ENCODE results near the gene INPP5A.
"Not testable (repeated sequence)": the region's sequence is repeated elsewhere in the genome, so short reads cannot be mapped to it uniquely, and the experiment has no call there.

INPP5A gene

GRCh38 chr10:132505546-132505945 is 32.0 kb upstream of the INPP5A start:
- not testable (repeated sequence) for H3K9ac ChIP-seq (ENCODE audit: low read length); H3K9me3 ChIP-seq (ENCODE audit: control insufficient read depth, insufficient read depth, low read depth, low read length); H3K4me1 ChIP-seq (ENCODE audit: control insufficient read depth, insufficient read depth, low read length); H3K36me3 ChIP-seq (ENCODE audit: control insufficient read depth, insufficient read depth, low read length); H3K27me3 ChIP-seq (ENCODE audit: control insufficient read depth, insufficient read depth, low read length); H3K27ac ChIP-seq (ENCODE audit: low read depth, low read length); H3K4me3 ChIP-seq (ENCODE audit: low read depth, low read length)

- Histone ChIP-seq H3K9ac (ENCODE audit: low read length) (no peak overlapping the region), H3K27me3 (ENCODE audit: control insufficient read depth, insufficient read depth, low read length) (no peaks in the 10 kb centered on the region; the same call in 1 of the 2 replicates), H3K4me1 (ENCODE audit: control insufficient read depth, insufficient read depth, low read length) (no peaks in the 10 kb centered on the region), H3K27ac (ENCODE audit: low read depth, low read length) (no peak overlapping the region), H3K36me3 (ENCODE audit: control insufficient read depth, insufficient read depth, low read length) (no peaks in the 10 kb centered on the region), H3K9me3 (ENCODE audit: control insufficient read depth, insufficient read depth, low read depth, low read length) (no peaks in the 10 kb centered on the region), H3K4me3 (ENCODE audit: low read depth, low read length) (no peak overlapping the region)
Observed at GRCh38 chr10:132506711-132507408, 30.7 kb upstream of the INPP5A start.

GRCh38 chr10:132507409-132507955 is 30.1 kb upstream of the INPP5A start:
- Histone ChIP-seq H3K4me1 (ENCODE audit: control insufficient read depth, insufficient read depth, low read length) (no peaks in the 10 kb centered on the region), H3K9me3 (ENCODE audit: control insufficient read depth, insufficient read depth, low read depth, low read length) (no peaks in the 10 kb centered on the region), H3K9ac (ENCODE audit: low read length) (no peak overlapping the region), H3K36me3 (ENCODE audit: control insufficient read depth, insufficient read depth, low read length) (no peaks in the 10 kb centered on the region), H3K4me3 (ENCODE audit: low read depth, low read length) (no peak overlapping the region), H3K27me3 (ENCODE audit: control insufficient read depth, insufficient read depth, low read length) (no peaks in the 10 kb centered on the region; the same call in 1 of the 2 replicates), H3K27ac (ENCODE audit: low read depth, low read length) (no peak overlapping the region)

- Histone ChIP-seq H3K4me1 (ENCODE audit: control insufficient read depth, insufficient read depth, low read length) (no peaks in the 10 kb centered on the region), H3K36me3 (ENCODE audit: control insufficient read depth, insufficient read depth, low read length) (no peaks in the 10 kb centered on the region), H3K27me3 (ENCODE audit: control insufficient read depth, insufficient read depth, low read length) (no peaks in the 10 kb centered on the region; the same call in 1 of the 2 replicates), H3K9ac (ENCODE audit: low read length) (no peak overlapping the region), H3K9me3 (ENCODE audit: control insufficient read depth, insufficient read depth, low read depth, low read length) (no peaks in the 10 kb centered on the region), H3K27ac (ENCODE audit: low read depth, low read length) (no peak overlapping the region), H3K4me3 (ENCODE audit: low read depth, low read length) (no peak overlapping the region)
Observed at GRCh38 chr10:132507956-132508490, 29.6 kb upstream of the INPP5A start.

GRCh38 chr10:132508581-132509443 is 28.8 kb upstream of the INPP5A start:
- no peak overlapping the region for H3K9ac ChIP-seq (ENCODE audit: low read length)
- no peaks in the 10 kb centered on the region for H3K9me3 ChIP-seq (ENCODE audit: control insufficient read depth, insufficient read depth, low read depth, low read length)
- H3K27ac ChIP-seq (ENCODE audit: low read depth, low read length) = no peak overlapping the region
- H3K36me3 ChIP-seq (ENCODE audit: control insufficient read depth, insufficient read depth, low read length) = no peaks in the 10 kb centered on the region
- H3K4me3 ChIP-seq (ENCODE audit: low read depth, low read length) = no peak overlapping the region
- H3K27me3 ChIP-seq (ENCODE audit: control insufficient read depth, insufficient read depth, low read length) = no peaks in the 10 kb centered on the region; the same call in 1 of the 2 replicates
- no peaks in the 10 kb centered on the region for H3K4me1 ChIP-seq (ENCODE audit: control insufficient read depth, insufficient read depth, low read length)

- Histone ChIP-seq H3K36me3 (ENCODE audit: control insufficient read depth, insufficient read depth, low read length) (no peaks in the 10 kb centered on the region), H3K27me3 (ENCODE audit: control insufficient read depth, insufficient read depth, low read length) (no peaks in the 10 kb centered on the region; the same call in 1 of the 2 replicates), H3K9ac (ENCODE audit: low read length) (no peak overlapping the region), H3K4me3 (ENCODE audit: low read depth, low read length) (no peak overlapping the region), H3K27ac (ENCODE audit: low read depth, low read length) (no peak overlapping the region), H3K9me3 (ENCODE audit: control insufficient read depth, insufficient read depth, low read depth, low read length) (no peaks in the 10 kb centered on the region), H3K4me1 (ENCODE audit: control insufficient read depth, insufficient read depth, low read length) (no peaks in the 10 kb centered on the region)
Observed at GRCh38 chr10:132509506-132510173, 27.9 kb upstream of the INPP5A start.

GRCh38 chr10:132510174-132510611 is 27.4 kb upstream of the INPP5A start:
- Histone ChIP-seq H3K4me1 (ENCODE audit: control insufficient read depth, insufficient read depth, low read length) (peaks cover 4% of the 10 kb centered on the region; the same call in 1 of the 2 replicates), H3K9ac (ENCODE audit: low read length) (no peak overlapping the region), H3K27me3 (ENCODE audit: control insufficient read depth, insufficient read depth, low read length) (no peaks in the 10 kb centered on the region; the same call in 1 of the 2 replicates), H3K4me3 (ENCODE audit: low read depth, low read length) (no peak overlapping the region), H3K9me3 (ENCODE audit: control insufficient read depth, insufficient read depth, low read depth, low read length) (no peaks in the 10 kb centered on the region), H3K36me3 (ENCODE audit: control insufficient read depth, insufficient read depth, low read length) (no peaks in the 10 kb centered on the region), H3K27ac (ENCODE audit: low read depth, low read length) (no peak overlapping the region)

- no peaks in the 10 kb centered on the region; the same call in 1 of the 2 replicates for H3K27me3 ChIP-seq (ENCODE audit: control insufficient read depth, insufficient read depth, low read length)
- no peaks in the 10 kb centered on the region for H3K36me3 ChIP-seq (ENCODE audit: control insufficient read depth, insufficient read depth, low read length)
- no peaks in the 10 kb centered on the region for H3K9me3 ChIP-seq (ENCODE audit: control insufficient read depth, insufficient read depth, low read depth, low read length)
- no peak overlapping the region for H3K27ac ChIP-seq (ENCODE audit: low read depth, low read length)
- H3K9ac ChIP-seq (ENCODE audit: low read length) = no peak overlapping the region
- H3K4me1 ChIP-seq (ENCODE audit: control insufficient read depth, insufficient read depth, low read length) = peaks cover 9% of the 10 kb centered on the region
- H3K4me3 ChIP-seq (ENCODE audit: low read depth, low read length) = no peak overlapping the region
Observed at GRCh38 chr10:132511121-132512051, 26.2 kb upstream of the INPP5A start.

GRCh38 chr10:132512052-132512442 is 25.5 kb upstream of the INPP5A start:
- no peaks in the 10 kb centered on the region; the same call in 1 of the 2 replicates for H3K27me3 ChIP-seq (ENCODE audit: control insufficient read depth, insufficient read depth, low read length)
- H3K9ac ChIP-seq (ENCODE audit: low read length) = no peak overlapping the region
- no peak overlapping the region for H3K4me3 ChIP-seq (ENCODE audit: low read depth, low read length)
- H3K4me1 ChIP-seq (ENCODE audit: control insufficient read depth, insufficient read depth, low read length) = peaks cover 15% of the 10 kb centered on the region
- no peak overlapping the region for H3K27ac ChIP-seq (ENCODE audit: low read depth, low read length)
- no peaks in the 10 kb centered on the region for H3K9me3 ChIP-seq (ENCODE audit: control insufficient read depth, insufficient read depth, low read depth, low read length)
- H3K36me3 ChIP-seq (ENCODE audit: control insufficient read depth, insufficient read depth, low read length) = no peaks in the 10 kb centered on the region

Data from HUES6 (cell line).